Measurements from ENCODE around the gene KRT28.

- TF ChIP-seq CTCF (IDR thresholded peaks at IDR 0.05) (no peak), EZH2phosphoT487 (IDR thresholded peaks at IDR 0.05) (no peak), EZH2 (IDR thresholded peaks at IDR 0.05) (no peak)
Observed at GRCh38 chr17:40821536-40821935, 21.8 kb upstream of the KRT28 start.

All from neural progenitor cell (in vitro differentiated cells).